Smooth muscle cell (in vitro differentiated cells): Measurements from ENCODE around the gene LAMTOR1. TPM values are rescaled to one million over a fixed set of nuclear protein-coding genes. Genes with fewer than 3 reads are reported as not detected.
A peak's percentile ranks its signal among the peaks of the same experiment; 100 is the strongest.

Experiments
- DNase-seq: peaks from one replicate; lab custom pipeline; 2025; ENCODE audit not compliant: unreplicated experiment; lab: John Stamatoyannopoulos, UW
- H2AFZ ChIP-seq: fragments of 200-600 bp; sonication (generic); 2 replicates; pipeline ENCODE4 v1.6.0; 2016; ENCODE audit warnings: antibody characterized with exemption, low read depth, mild to moderate bottlenecking
- H3F3A ChIP-seq: fragments of 200-600 bp; sonication (generic); 2 replicates; pipeline ENCODE4 v1.6.0; 2017; ENCODE audit warnings: antibody characterized with exemption, low read depth
- H3K27ac ChIP-seq: fragments of 200-600 bp; sonication (generic); 2 replicates; pipeline ENCODE4 v1.5.1; 2016; ENCODE audit warnings: low read depth, mild to moderate bottlenecking
- H3K27me3 ChIP-seq: fragments of 200-600 bp; sonication (generic); 2 replicates; pipeline ENCODE4 v1.6.1; 2016; ENCODE audit warnings: low read depth, mild to moderate bottlenecking
- H3K36me3 ChIP-seq: fragments of 200-600 bp; sonication (generic); 2 replicates; pipeline ENCODE4 v1.5.1; 2016; ENCODE audit warnings: low read depth
- H3K4me1 ChIP-seq: fragments of 200-600 bp; sonication (generic); 2 replicates; pipeline ENCODE4 v1.5.1; 2016; ENCODE audit warnings: low read depth
- H3K4me2 ChIP-seq: fragments of 200-600 bp; sonication (generic); 2 replicates; pipeline ENCODE4 v1.6.0; 2016; ENCODE audit warnings: mild to moderate bottlenecking
- H3K4me3 ChIP-seq: fragments of 200-600 bp; sonication (generic); 2 replicates; pipeline ENCODE4 v1.5.1; 2016; ENCODE audit warnings: mild to moderate bottlenecking
- H3K79me2 ChIP-seq: fragments of 200-600 bp; sonication (generic); 2 replicates; pipeline ENCODE4 v1.6.0; 2016; ENCODE audit warnings: low read depth, mild to moderate bottlenecking
- H3K9ac ChIP-seq: fragments of 200-600 bp; sonication (generic); 2 replicates; pipeline ENCODE4 v1.6.0; 2016; ENCODE audit warnings: low read depth
- H3K9me3 ChIP-seq: fragments of 200-600 bp; sonication (generic); replicated peaks from 2 replicates; pipeline ENCODE4 v1.5.1; 2016; ENCODE audit warnings: low read depth
- H4K20me1 ChIP-seq: fragments of 200-600 bp; sonication (generic); 2 replicates; pipeline ENCODE4 v1.6.0; 2016; ENCODE audit warnings: low read depth
- CTCF ChIP-seq: fragments of 200-600 bp; sonication (generic); IDR thresholded peaks from 2 replicates; pipeline ENCODE4 v1.5.1; 2017; ENCODE audit warnings: borderline replicate concordance, mild to moderate bottlenecking, antibody characterized with exemption; ENCODE audit not compliant: insufficient read depth, poor library complexity, severe bottlenecking
- WGBS: methylation state at CpG from one replicate; pipeline ENCODE4 v1.1.7; 2016; ENCODE audit warnings: low lambda C conversion rate; 5-methylcytosine and 5-hydroxymethylcytosine counted together
- polyA plus RNA-seq: library from polyadenylated mRNA; unstranded; fragments of >200 nt; fragmentation: Nextera tagmentation; extraction: Ambion mirVana; gene quantifications from 2 replicates; pipeline ENCODE4 v1.2.1, GENCODE V29; 2016
- total RNA-seq: library from RNA; depleted of rRNA; stranded (reverse); fragments of >200 nt; gene quantifications from 2 replicates; pipeline ENCODE4 v1.2.3, GENCODE V29; 2014

LAMTOR1 gene
- total and polyA plus RNA-seq, 2 experiments from 2014 or later, result 74.1 to 148 TPM

GRCh38 chr11:72111300-72112142 is 8.4 kb upstream of the LAMTOR1 start:
- no peaks in the 10 kb centered on the region for H3K79me2 ChIP-seq
- no peaks in the 10 kb centered on the region for H4K20me1 ChIP-seq
- H3K4me1 ChIP-seq, result no peaks in the 10 kb centered on the region
- H3K27me3 ChIP-seq, result no peaks in the 10 kb centered on the region
- H3K4me2 ChIP-seq, result peak overlapping the region; percentile 80
- peak overlapping the region; percentile 52 for H3K4me3 ChIP-seq
- 8% methylated on average over 10 of the region's 10 CpGs for WGBS
- H2AFZ ChIP-seq, result peak overlapping the region; percentile 23
- peaks cover 10% of the 10 kb centered on the region for H3F3A ChIP-seq
- H3K9me3 ChIP-seq, result no peaks in the 10 kb centered on the region
- TF ChIP-seq CTCF, result no peak
- DNase-seq, result no peak
- H3K27ac ChIP-seq, result peak overlapping the region; percentile 93
- peak overlapping the region; percentile 88 for H3K9ac ChIP-seq
- H3K36me3 ChIP-seq, result no peaks in the 10 kb centered on the region

GRCh38 chr11:72105888-72106287 is 2.8 kb upstream of the LAMTOR1 start, which contains the start of gene TOMT:
Gene TOMT (plus strand): TSS chr11:72105924. CDS start chr11:72105952, 28 bp downstream.
- no peak for DNase-seq
- H2AFZ ChIP-seq, result no peak within 1 kb of the TSS
- TF ChIP-seq CTCF, result no peak
- no peaks in the 10 kb centered on the region for H3K27me3 ChIP-seq
- H3K36me3 ChIP-seq, result no peaks in the 10 kb centered on the region
- H3K4me1 ChIP-seq, result peaks cover 8% of the 10 kb centered on the region
- no peaks in the 10 kb centered on the region for H3F3A ChIP-seq
- no peak within 1 kb of the TSS for H3K27ac ChIP-seq
- H3K79me2 ChIP-seq, result peaks cover 21% of the 10 kb centered on the region
- no peaks in the 10 kb centered on the region for H4K20me1 ChIP-seq
- H3K4me3 ChIP-seq, result no peak within 1 kb of the TSS
- H3K9ac ChIP-seq, result no peak within 1 kb of the TSS
- no peak within 1 kb of the TSS for H3K4me2 ChIP-seq
- H3K9me3 ChIP-seq, result no peaks in the 10 kb centered on the region
- WGBS, result 98% methylated on average over 14 of the region's 14 CpGs

GRCh38 chr11:72103754-72104167 is 664 bp upstream of the LAMTOR1 start:
- H3K9ac ChIP-seq, result no peak overlapping the region
- DNase-seq, result no peak
- H3K27ac ChIP-seq, result peak overlapping the region; percentile 52
- no peaks in the 10 kb centered on the region for H3K27me3 ChIP-seq
- no peaks in the 10 kb centered on the region for H3K36me3 ChIP-seq
- H4K20me1 ChIP-seq, result no peaks in the 10 kb centered on the region
- H3K4me1 ChIP-seq, result peaks cover 8% of the 10 kb centered on the region
- peak overlapping the region; percentile 80 for H3K4me2 ChIP-seq
- TF ChIP-seq CTCF, result no peak
- H3K4me3 ChIP-seq, result peak overlapping the region; percentile 84
- no peak overlapping the region for H2AFZ ChIP-seq
- 92% methylated on average over 11 of the region's 11 CpGs for WGBS
- H3K79me2 ChIP-seq, result peaks cover 37% of the 10 kb centered on the region
- no peaks in the 10 kb centered on the region for H3K9me3 ChIP-seq
- H3F3A ChIP-seq, result no peaks in the 10 kb centered on the region
